GM12873 (cell line): ENCODE measurements around the gene LRRC32.

Source experiments
- CTCF ChIP-seq: IDR thresholded peaks from 2 replicates; pipeline ENCODE4 v1.5.1; 2012; ENCODE audit warnings: low read depth, mild to moderate bottlenecking, moderate library complexity, low read length, control low read depth; ENCODE audit not compliant: insufficient read depth; ENCODE audit errors: missing control alignments

LRRC32 gene

GRCh38 chr11:76649011-76649410, 21.5 kb downstream of the LRRC32 start:
- no peak for TF ChIP-seq CTCF

- TF ChIP-seq CTCF: no peak
Measured at GRCh38 chr11:76648061-76648460, 22.5 kb downstream of the LRRC32 start.

- no peak for TF ChIP-seq CTCF
Measured at GRCh38 chr11:76646882-76647534, 23.5 kb downstream of the LRRC32 start.

- no peak for TF ChIP-seq CTCF
Measured at GRCh38 chr11:76644591-76644990, 26.0 kb downstream of the LRRC32 start.

GRCh38 chr11:76642341-76642740, 28.2 kb downstream of the LRRC32 start:
- no peak for TF ChIP-seq CTCF

GRCh38 chr11:76641905-76642304, 28.6 kb downstream of the LRRC32 start:
- TF ChIP-seq CTCF: no peak

GRCh38 chr11:76640501-76640900, 30.0 kb downstream of the LRRC32 start:
- TF ChIP-seq CTCF: no peak
